ENCODE data around the gene ATP4A.
A peak's percentile ranks its signal among the peaks of the same experiment; 100 is the strongest.

DNA sequence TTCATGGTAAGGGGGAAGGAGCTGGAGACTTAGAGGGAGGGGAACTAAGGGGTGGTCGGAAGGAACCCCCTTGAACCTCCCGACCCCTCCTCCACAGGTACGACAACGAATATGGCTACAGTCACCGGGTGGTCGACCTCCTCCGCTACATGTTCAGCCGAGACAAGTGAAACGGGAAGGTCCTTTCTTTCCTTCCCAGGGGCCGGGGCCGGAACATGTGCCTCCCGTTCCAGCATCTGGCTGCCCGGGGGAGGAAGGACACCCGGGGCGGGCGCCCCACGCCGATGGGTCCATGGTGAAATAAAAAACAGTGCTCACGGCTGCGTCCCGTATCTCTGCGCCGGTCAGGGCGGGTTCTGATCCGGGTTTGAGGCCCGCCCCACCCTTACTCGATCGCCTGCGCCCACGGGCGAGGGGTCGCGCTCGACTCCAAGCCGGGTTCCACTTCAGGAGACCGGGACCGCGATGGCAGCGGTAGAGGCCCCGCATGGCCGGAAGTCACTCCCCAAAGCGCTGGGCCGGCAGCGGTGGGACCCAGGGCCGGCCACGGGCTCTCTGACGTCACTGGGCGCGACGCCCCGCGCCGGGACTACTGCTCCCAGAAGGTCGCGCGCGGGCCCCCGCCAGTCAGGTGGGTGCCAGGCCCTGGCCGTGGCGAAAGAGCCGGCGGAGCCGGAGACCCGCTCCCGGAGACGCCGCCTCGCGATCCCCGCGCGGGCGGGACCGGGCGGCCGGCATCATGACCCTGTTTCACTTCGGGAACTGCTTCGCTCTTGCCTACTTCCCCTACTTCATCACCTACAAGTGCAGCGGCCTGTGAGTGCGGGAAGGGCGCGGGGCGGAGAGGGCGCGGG, 18.2 kb downstream of the ATP4A start, which contains the start of gene TMEM147:
- TF ChIP-seq RAD21 (IDR thresholded peaks at IDR 0.05; ENCODE audit: low read depth), result no peak
- TF ChIP-seq TAF1 (IDR thresholded peaks at IDR 0.05; ENCODE audit: low read depth), result peak; percentile 77
- TF ChIP-seq FOXM1 (IDR thresholded peaks at IDR 0.05; ENCODE audit: borderline replicate concordance, low read depth), result no peak
- peak; percentile 55; the same call in 1 of the 2 replicates for TF ChIP-seq YY1 (IDR thresholded peaks at IDR 0.05; ENCODE audit: low read depth)

Measured in Ishikawa (cell line).